Fibroblast of villous mesenchyme (primary cell): ENCODE results near the gene LDB2. TPM values are rescaled to one million over a fixed set of nuclear protein-coding genes. Genes with fewer than 3 reads are reported as not detected.

Experiments used
- DNase-seq: peaks from one replicate; pipeline ENCODE4 v3.0.0-alpha.2; 2010; ENCODE audit warnings: low read depth
- H3K4me3 ChIP-seq: 2 replicates; pipeline ENCODE4 v1.5.1; 2011; ENCODE audit warnings: low read depth, mild to moderate bottlenecking, low read length
- total RNA-seq: library from RNA; depleted of rRNA; stranded (reverse); fragments of >200 nt; gene quantifications from 2 replicates; pipeline ENCODE4 v1.2.3, GENCODE V29; 2012
- TF ChIP-seq, protein P1 (sequence below): IDR thresholded peaks from 2 replicates; pipeline ENCODE4 v1.5.1; 2012; ENCODE audit warnings: low read depth, mild to moderate bottlenecking, low read length; ENCODE audit not compliant: insufficient read depth

Gene LDB2
- total RNA-seq, 1 donor, result 19.9 TPM

DNA sequence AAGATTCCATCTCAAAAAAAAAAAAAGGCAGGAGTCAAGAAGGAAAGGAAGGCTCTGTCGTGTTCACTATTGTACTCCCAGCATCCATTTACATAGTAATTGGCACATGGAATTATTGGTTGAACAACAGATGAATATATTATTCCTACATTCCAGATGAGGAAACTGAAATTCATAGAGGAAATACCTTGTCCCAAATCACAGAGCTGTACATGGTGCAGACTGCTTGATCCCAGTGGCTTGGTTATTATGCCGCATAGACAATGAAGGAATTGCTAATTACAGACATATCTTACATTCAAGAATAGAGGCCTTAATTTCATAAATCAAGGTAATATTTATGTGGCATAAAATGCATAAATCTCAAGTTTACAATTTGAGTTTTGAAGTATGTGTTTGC lies 63.6 kb downstream of the LDB2 start:
- no peak for DNase-seq
- TF ChIP-seq, protein P1, sequence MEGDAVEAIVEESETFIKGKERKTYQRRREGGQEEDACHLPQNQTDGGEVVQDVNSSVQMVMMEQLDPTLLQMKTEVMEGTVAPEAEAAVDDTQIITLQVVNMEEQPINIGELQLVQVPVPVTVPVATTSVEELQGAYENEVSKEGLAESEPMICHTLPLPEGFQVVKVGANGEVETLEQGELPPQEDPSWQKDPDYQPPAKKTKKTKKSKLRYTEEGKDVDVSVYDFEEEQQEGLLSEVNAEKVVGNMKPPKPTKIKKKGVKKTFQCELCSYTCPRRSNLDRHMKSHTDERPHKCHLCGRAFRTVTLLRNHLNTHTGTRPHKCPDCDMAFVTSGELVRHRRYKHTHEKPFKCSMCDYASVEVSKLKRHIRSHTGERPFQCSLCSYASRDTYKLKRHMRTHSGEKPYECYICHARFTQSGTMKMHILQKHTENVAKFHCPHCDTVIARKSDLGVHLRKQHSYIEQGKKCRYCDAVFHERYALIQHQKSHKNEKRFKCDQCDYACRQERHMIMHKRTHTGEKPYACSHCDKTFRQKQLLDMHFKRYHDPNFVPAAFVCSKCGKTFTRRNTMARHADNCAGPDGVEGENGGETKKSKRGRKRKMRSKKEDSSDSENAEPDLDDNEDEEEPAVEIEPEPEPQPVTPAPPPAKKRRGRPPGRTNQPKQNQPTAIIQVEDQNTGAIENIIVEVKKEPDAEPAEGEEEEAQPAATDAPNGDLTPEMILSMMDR, result no peak
- H3K4me3 ChIP-seq, result no peak overlapping the region

DNA sequence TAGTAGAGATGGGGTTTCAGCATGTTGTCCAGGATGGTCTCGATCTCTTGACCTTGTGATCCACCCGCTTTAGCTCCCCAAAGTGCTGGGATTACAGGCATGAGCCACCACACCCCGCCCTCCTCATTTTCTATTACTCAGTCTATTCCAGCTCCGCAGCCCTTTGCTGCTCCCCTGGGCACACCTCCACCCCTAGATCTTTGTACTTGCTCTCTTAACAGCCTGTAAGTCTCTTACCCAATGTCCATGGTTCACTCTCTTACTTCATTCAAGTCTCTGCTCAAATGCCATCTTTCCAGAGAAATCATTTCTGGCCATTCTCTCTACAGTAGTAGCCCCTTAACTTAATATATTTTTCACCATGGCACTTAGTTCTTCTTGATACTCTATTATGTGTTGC lies 64.7 kb downstream of the LDB2 start:
- TF ChIP-seq, protein P1, result no peak
- H3K4me3 ChIP-seq, result no peak overlapping the region
- no peak for DNase-seq

DNA sequence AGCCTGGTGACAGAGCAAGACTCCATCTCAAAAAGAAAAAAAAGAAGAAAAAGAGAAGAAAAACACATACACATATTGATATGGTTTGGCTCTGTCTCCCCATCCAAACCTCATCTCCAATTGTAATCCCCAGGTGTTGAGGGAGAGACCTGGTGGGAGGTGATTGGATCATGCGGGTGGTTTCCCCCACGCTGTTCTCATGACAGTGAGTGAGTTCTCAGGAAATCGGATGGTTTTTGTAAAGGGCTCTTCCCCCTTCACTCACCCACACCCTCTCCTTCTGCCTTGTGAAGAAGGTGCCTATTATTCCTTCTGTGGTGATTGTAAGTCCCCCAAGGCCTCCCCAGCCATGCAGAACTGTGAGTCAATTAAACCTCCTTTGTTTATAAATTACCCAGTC lies 68.4 kb downstream of the LDB2 start:
- DNase-seq, result no peak
- TF ChIP-seq, protein P1, result no peak
- no peak overlapping the region for H3K4me3 ChIP-seq

DNA sequence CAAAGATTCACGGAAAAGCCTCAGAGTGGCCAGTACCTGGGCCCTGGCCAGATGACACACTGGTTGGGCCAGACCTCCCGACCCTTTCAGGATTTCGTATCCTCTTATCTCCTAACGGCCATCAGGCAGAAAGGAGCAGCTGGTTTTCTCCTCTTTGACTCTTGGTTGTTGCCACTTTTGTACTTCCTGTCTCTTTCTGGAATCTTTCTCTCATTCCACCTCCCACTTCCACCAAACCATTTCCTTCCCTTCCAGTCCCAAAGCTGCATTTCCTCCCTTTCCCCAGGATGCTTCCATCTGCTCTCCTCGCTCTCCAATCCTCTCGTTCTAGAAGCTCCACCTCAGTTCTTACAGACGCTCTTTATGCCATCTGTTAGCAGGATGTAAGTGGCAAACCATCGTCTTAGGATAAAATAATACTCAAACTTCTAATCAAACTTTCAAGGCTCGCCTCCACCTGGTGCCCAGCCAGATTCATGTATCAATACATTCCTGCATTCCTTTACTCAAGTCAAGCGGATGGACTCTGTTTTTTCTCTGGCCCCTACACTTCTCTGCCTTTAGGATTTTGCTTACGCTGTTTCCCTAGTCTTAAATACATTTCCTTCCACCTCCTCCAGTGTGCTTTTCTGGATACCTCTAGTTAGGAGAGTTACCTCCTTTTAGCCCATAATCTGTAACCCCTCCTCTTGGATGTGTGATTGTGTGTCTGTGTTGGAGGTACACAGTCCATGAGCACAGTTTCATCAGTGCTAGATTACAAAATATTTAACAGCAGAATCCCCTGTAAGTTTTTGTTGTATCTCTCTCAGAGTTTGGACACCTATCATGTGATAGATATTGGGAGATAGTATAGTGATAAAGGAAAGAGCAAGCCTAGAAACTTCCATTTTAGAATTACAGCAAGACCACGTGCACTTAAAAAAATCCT lies 70.4 kb downstream of the LDB2 start:
- peak; percentile 4 for DNase-seq

DNA sequence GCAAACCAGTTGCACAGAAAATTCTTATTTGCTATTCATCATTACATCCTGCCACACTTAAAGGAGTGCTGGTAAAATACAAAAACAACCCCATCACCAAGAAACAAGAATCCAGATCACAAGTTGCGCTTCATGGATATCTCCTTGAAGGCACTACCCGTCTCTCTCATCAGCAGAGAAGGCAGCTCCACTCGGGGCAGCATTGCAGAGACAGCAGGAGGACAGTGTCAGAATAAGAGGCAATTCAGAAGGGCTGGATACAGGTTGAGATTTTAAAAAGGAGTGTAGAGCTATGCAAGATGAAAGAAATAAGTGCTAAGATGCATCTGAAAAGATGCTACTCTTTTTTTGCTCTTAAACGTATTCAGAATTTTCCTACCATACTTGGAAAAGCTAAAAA lies 71.4 kb downstream of the LDB2 start:
- TF ChIP-seq, protein P1, result no peak
- DNase-seq, result no peak
- H3K4me3 ChIP-seq, result no peak overlapping the region

More for the DNA sequence above, 70.4 kb downstream of the LDB2 start:
- TF ChIP-seq, protein P1, result no peak
- no peak overlapping the region for H3K4me3 ChIP-seq

DNA sequence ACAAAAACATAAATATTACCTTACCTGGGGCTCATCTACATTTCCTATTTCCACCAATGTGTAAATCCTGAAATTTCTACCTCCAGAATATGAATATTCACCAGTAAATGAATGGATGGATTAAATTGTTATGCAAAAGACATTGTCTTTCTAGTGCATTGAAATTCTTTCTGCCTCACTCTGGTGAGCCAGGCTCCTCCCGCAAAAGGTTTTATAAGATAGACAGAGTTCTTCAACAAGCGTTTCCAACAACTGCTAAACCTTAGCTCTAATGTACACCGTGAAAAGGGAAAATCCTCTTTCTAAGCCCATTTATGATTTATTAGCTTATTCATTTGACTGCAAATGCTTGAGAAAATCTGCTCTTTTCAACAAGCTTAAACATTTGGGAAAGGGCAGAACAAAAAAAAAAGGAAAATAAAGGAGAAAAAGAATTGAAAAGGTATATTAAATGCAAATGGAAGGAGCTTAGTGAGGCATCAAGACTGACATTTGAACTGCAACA lies 72.0 kb downstream of the LDB2 start:
- TF ChIP-seq, protein P1, result no peak
- H3K4me3 ChIP-seq, result no peak overlapping the region
- DNase-seq, result no peak
